ENCODE results near the gene BANF1. TPM values are rescaled to one million over a fixed set of nuclear protein-coding genes. Genes with fewer than 3 reads are reported as not detected.

Gene BANF1
- total and polyA plus RNA-seq, 10 of the 15 experiments (the other 5 are each of a cell fraction or from before 2014, with no cell fraction given): 99.0 to 574 (median 297) TPM

GRCh38 chr11:66020618-66021357, 18.5 kb downstream of the BANF1 start:
- POLR2A ChIA-PET: no interaction called here
- no peaks in the 10 kb centered on the region for H3K79me2 ChIP-seq (ENCODE audit: control insufficient read depth, insufficient read depth, low read length)

More at GRCh38 chr11:66020618-66021357, 18.5 kb downstream of the BANF1 start:
- no peak for FAIRE-seq
- Histone ChIP-seq H3K9me3 (replicated peaks; ENCODE audit: control insufficient read depth, insufficient read depth, low read length) (no peaks in the 10 kb centered on the region), H3K4me3 (no peak overlapping the region), H3K27ac (ENCODE audit: control insufficient read depth, insufficient read depth) (no peak overlapping the region), H3K4me1 (ENCODE audit: control insufficient read depth, insufficient read depth, low read length) (no peaks in the 10 kb centered on the region), H3K27me3 (replicated peaks in 1 of 2; ENCODE audit: control insufficient read depth in 2 of 2, insufficient read depth in 2 of 2, low read length in 1 of 2) (0 out of 4 replicates have a peak, but pooled peaks cover 0 to 3% of the 10 kb centered on the region in 2 experiments), H3K9ac (ENCODE audit: control insufficient read depth, insufficient read depth, low read length) (no peak overlapping the region), H2AFZ (ENCODE audit: control insufficient read depth, low read depth, low read length) (no peak overlapping the region), H3K4me2 (ENCODE audit: control insufficient read depth, insufficient read depth) (no peak overlapping the region), H4K20me1 (ENCODE audit: control insufficient read depth, insufficient read depth) (no peaks in the 10 kb centered on the region), H3K36me3 (ENCODE audit: control insufficient read depth in 2 of 2, insufficient read depth in 2 of 2, low read length in 1 of 2) (no peaks in the 10 kb centered on the region)
- RAD21 ChIA-PET (ENCODE audit: unreplicated experiment): no interaction called here
- CTCF ChIA-PET: interaction anchor here (1.1 to 2.8 kb wide), 5 partner anchors 24 to 115 kb away, joined by 4 to 31 read pairs (median 5); no protein-coding TSS in a partner anchor
- in situ Hi-C loops (cut with MboI) (no loop called here), intact Hi-C loops (cut with micrococcal nuclease; ENCODE audit: unreplicated experiment) (no loop called here)
- no TSS peak for BruUV-seq (replicated peaks)
- ATAC-seq: peak; percentile 34; the same call in 2 of the 3 replicates
- no peak for DNase-seq (ENCODE audit: low read depth, low spot score)
- TF ChIP-seq CEBPB (IDR thresholded peaks at IDR 0.05; ENCODE audit: borderline replicate concordance in 1 of 2, low read depth in 2 of 2, low read length in 2 of 2) (no peak), BRCA1 (IDR thresholded peaks at IDR 0.05; ENCODE audit: low read depth, low read length) (no peak), MAX (IDR thresholded peaks at IDR 0.05; ENCODE audit: low read depth, low read length) (no peak), SIX5 (IDR thresholded peaks at IDR 0.05; ENCODE audit: low read depth, low read length, severe bottlenecking) (no peak), MTA3 (IDR thresholded peaks at IDR 0.05; ENCODE audit: borderline replicate concordance, low read length) (no peak), ZZZ3 (IDR thresholded peaks at IDR 0.05; ENCODE audit: control insufficient read depth, insufficient read length, low read depth) (no peak), ZNF384 (IDR thresholded peaks at IDR 0.05; ENCODE audit: borderline replicate concordance, low read depth, low read length) (no peak), NR2F1 (conservative IDR thresholded peaks at IDR 0.05) (no peak)
- TF ChIP-seq, protein P1, sequence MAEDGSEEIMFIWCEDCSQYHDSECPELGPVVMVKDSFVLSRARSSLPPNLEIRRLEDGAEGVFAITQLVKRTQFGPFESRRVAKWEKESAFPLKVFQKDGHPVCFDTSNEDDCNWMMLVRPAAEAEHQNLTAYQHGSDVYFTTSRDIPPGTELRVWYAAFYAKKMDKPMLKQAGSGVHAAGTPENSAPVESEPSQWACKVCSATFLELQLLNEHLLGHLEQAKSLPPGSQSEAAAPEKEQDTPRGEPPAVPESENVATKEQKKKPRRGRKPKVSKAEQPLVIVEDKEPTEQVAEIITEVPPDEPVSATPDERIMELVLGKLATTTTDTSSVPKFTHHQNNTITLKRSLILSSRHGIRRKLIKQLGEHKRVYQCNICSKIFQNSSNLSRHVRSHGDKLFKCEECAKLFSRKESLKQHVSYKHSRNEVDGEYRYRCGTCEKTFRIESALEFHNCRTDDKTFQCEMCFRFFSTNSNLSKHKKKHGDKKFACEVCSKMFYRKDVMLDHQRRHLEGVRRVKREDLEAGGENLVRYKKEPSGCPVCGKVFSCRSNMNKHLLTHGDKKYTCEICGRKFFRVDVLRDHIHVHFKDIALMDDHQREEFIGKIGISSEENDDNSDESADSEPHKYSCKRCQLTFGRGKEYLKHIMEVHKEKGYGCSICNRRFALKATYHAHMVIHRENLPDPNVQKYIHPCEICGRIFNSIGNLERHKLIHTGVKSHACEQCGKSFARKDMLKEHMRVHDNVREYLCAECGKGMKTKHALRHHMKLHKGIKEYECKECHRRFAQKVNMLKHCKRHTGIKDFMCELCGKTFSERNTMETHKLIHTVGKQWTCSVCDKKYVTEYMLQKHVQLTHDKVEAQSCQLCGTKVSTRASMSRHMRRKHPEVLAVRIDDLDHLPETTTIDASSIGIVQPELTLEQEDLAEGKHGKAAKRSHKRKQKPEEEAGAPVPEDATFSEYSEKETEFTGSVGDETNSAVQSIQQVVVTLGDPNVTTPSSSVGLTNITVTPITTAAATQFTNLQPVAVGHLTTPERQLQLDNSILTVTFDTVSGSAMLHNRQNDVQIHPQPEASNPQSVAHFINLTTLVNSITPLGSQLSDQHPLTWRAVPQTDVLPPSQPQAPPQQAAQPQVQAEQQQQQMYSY (CRISPR knock-in tag; IDR thresholded peaks at IDR 0.05): no peak
- TF ChIP-seq, protein P2, sequence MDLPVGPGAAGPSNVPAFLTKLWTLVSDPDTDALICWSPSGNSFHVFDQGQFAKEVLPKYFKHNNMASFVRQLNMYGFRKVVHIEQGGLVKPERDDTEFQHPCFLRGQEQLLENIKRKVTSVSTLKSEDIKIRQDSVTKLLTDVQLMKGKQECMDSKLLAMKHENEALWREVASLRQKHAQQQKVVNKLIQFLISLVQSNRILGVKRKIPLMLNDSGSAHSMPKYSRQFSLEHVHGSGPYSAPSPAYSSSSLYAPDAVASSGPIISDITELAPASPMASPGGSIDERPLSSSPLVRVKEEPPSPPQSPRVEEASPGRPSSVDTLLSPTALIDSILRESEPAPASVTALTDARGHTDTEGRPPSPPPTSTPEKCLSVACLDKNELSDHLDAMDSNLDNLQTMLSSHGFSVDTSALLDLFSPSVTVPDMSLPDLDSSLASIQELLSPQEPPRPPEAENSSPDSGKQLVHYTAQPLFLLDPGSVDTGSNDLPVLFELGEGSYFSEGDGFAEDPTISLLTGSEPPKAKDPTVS (IDR thresholded peaks at IDR 0.05; ENCODE audit: low read depth, low read length): no peak
- TF ChIP-seq, protein P3, sequence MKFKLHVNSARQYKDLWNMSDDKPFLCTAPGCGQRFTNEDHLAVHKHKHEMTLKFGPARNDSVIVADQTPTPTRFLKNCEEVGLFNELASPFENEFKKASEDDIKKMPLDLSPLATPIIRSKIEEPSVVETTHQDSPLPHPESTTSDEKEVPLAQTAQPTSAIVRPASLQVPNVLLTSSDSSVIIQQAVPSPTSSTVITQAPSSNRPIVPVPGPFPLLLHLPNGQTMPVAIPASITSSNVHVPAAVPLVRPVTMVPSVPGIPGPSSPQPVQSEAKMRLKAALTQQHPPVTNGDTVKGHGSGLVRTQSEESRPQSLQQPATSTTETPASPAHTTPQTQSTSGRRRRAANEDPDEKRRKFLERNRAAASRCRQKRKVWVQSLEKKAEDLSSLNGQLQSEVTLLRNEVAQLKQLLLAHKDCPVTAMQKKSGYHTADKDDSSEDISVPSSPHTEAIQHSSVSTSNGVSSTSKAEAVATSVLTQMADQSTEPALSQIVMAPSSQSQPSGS (IDR thresholded peaks at IDR 0.05; ENCODE audit: low read length): no peak
- SMC1A ChIA-PET (ENCODE audit: uncharacterized antibody, unreplicated experiment): no interaction called here
- 35% methylated on average over 21 of the region's 25 CpGs for WGBS (ENCODE audit: insufficient coverage, insufficient replicate concordance, low lambda C conversion rate, missing lambda C conversion rate)
